Activated gamma-delta T cell (primary cell): ENCODE results near the gene FAM227A.

ENCODE experiments used
- DNase-seq: peaks from one replicate; lab custom pipeline; 2025; lab: John Stamatoyannopoulos, UW
- total RNA-seq, 2 donors: gene quantifications; one replicate each; lab custom pipeline; 2026; lab: John Stamatoyannopoulos, UW

FAM227A gene
- total RNA-seq = 1.0 to 1.7 reads per million in 2 donors

- DNase-seq = peak; percentile 82
Measured at GRCh38 chr22:38656256-38657044, at the start of gene FAM227A, which contains the start of gene CBY1. FAM227A (minus strand) TSS chr22:38656392; CDS start chr22:38650168, 6,224 bp downstream. CBY1 (plus strand) TSS chr22:38656638; CDS start chr22:38668055, 11,417 bp downstream.

- DNase-seq = peak; percentile 72
Measured at GRCh38 chr22:38705235-38706100, 49.3 kb upstream of the FAM227A start, which contains the start of gene GTPBP1. GTPBP1 (plus strand) TSS chr22:38705944; CDS start chr22:38705956, 12 bp downstream.

GRCh38 chr22:38704654-38705234 is 48.6 kb upstream of the FAM227A start:
- DNase-seq = no peak

- peak; percentile 99 for DNase-seq
Measured at GRCh38 chr22:38700789-38701628, 44.8 kb upstream of the FAM227A start, which contains the start of gene JOSD1. JOSD1 (minus strand) TSS chr22:38700943; CDS start chr22:38699987, 956 bp downstream.

- no peak for DNase-seq
Measured at GRCh38 chr22:38700270-38700788, 44.1 kb upstream of the FAM227A start.

GRCh38 chr22:38699784-38700183 is 43.6 kb upstream of the FAM227A start:
- DNase-seq = no peak

GRCh38 chr22:38699143-38699542 is 43.0 kb upstream of the FAM227A start:
- DNase-seq = no peak

GRCh38 chr22:38698407-38699094 is 42.4 kb upstream of the FAM227A start:
- no peak for DNase-seq

GRCh38 chr22:38697425-38698089 is 41.4 kb upstream of the FAM227A start:
- DNase-seq = no peak

- DNase-seq = no peak
Measured at GRCh38 chr22:38696606-38697424, 40.6 kb upstream of the FAM227A start.

GRCh38 chr22:38694940-38695339 is 38.7 kb upstream of the FAM227A start:
- no peak for DNase-seq

- no peak for DNase-seq
Measured at GRCh38 chr22:38694049-38694448, 37.9 kb upstream of the FAM227A start.

GRCh38 chr22:38689651-38690050 is 33.5 kb upstream of the FAM227A start:
- no peak for DNase-seq

GRCh38 chr22:38685761-38686160 is 29.6 kb upstream of the FAM227A start:
- no peak for DNase-seq

- DNase-seq = no peak
Measured at GRCh38 chr22:38684895-38685294, 28.7 kb upstream of the FAM227A start.

- peak; percentile 71 for DNase-seq
Measured at GRCh38 chr22:38681582-38682335, 25.6 kb upstream of the FAM227A start, which contains the start of gene TOMM22. TOMM22 (plus strand) TSS chr22:38681957; CDS start chr22:38681979, 22 bp downstream.

- DNase-seq = no peak
Measured at GRCh38 chr22:38675833-38676232, 19.6 kb upstream of the FAM227A start.

- DNase-seq = no peak
Measured at GRCh38 chr22:38674888-38675287, 18.7 kb upstream of the FAM227A start.
